ENCODE measurements around the gene ULK4.
A peak's percentile ranks its signal among the peaks of the same experiment; 100 is the strongest.
"Not testable (repeated sequence)": the region's sequence is repeated elsewhere in the genome, so short reads cannot be mapped to it uniquely, and the experiment has no call there.

Gene ULK4

GRCh38 chr3:41710646-41711388, 251.1 kb downstream of the ULK4 start:
- DNase-seq (ENCODE audit: low read depth): peak; percentile 66
- H3K4me3 ChIP-seq (replicated peaks; ENCODE audit: low read depth, low read length): no peak overlapping the region
- no peak for TF ChIP-seq CTCF (IDR thresholded peaks at IDR 0.05; ENCODE audit: low read length, missing control alignments)

- H3K4me3 ChIP-seq (replicated peaks; ENCODE audit: low read depth, low read length); DNase-seq (ENCODE audit: low read depth): not testable (repeated sequence)
Measured at GRCh38 chr3:41709213-41709612, 252.7 kb downstream of the ULK4 start.

GRCh38 chr3:41708176-41708575, 253.7 kb downstream of the ULK4 start:
- no peak overlapping the region for H3K4me3 ChIP-seq (replicated peaks; ENCODE audit: low read depth, low read length)
- no peak for DNase-seq (ENCODE audit: low read depth)
- no peak for TF ChIP-seq CTCF (IDR thresholded peaks at IDR 0.05; ENCODE audit: low read length, missing control alignments)

GRCh38 chr3:41705893-41706292, 256.0 kb downstream of the ULK4 start:
- TF ChIP-seq CTCF (IDR thresholded peaks at IDR 0.05; ENCODE audit: low read length, missing control alignments): no peak
- no peak overlapping the region for H3K4me3 ChIP-seq (replicated peaks; ENCODE audit: low read depth, low read length)
- no peak for DNase-seq (ENCODE audit: low read depth)

GRCh38 chr3:41701191-41701698, 260.7 kb downstream of the ULK4 start:
- no peak for DNase-seq (ENCODE audit: low read depth)
- TF ChIP-seq CTCF (IDR thresholded peaks at IDR 0.05; ENCODE audit: low read length, missing control alignments): no peak
- H3K4me3 ChIP-seq (replicated peaks; ENCODE audit: low read depth, low read length): no peak overlapping the region

- H3K4me3 ChIP-seq (replicated peaks; ENCODE audit: low read depth, low read length): no peak overlapping the region
- TF ChIP-seq CTCF (IDR thresholded peaks at IDR 0.05; ENCODE audit: low read length, missing control alignments): no peak
- DNase-seq (ENCODE audit: low read depth): no peak
Measured at GRCh38 chr3:41700155-41700554, 261.7 kb downstream of the ULK4 start.

GRCh38 chr3:41698898-41699297, 263.0 kb downstream of the ULK4 start:
- no peak for TF ChIP-seq CTCF (IDR thresholded peaks at IDR 0.05; ENCODE audit: low read length, missing control alignments)
- DNase-seq (ENCODE audit: low read depth): no peak

More at GRCh38 chr3:41698898-41699297, 263.0 kb downstream of the ULK4 start:
- no peak overlapping the region for H3K4me3 ChIP-seq (replicated peaks; ENCODE audit: low read depth, low read length)
